Loucy (cell line): Measurements from ENCODE around the gene BPTF.

Source experiments
- EZH2phosphoT487 ChIP-seq: fragments of 200-600 bp; IDR thresholded peaks from 2 replicates; pipeline ENCODE4 v1.6.1; 2018; ENCODE audit warnings: antibody characterized with exemption, mild to moderate bottlenecking, moderate library complexity, borderline replicate concordance
- TF ChIP-seq, protein P1 (sequence below): fragments of 200-600 bp; sonication (generic); conservative IDR thresholded peaks from 2 replicates; pipeline ENCODE4 v1.5.1; 2014; ENCODE audit warnings: mild to moderate bottlenecking, antibody characterized with exemption, low read length

DNA sequence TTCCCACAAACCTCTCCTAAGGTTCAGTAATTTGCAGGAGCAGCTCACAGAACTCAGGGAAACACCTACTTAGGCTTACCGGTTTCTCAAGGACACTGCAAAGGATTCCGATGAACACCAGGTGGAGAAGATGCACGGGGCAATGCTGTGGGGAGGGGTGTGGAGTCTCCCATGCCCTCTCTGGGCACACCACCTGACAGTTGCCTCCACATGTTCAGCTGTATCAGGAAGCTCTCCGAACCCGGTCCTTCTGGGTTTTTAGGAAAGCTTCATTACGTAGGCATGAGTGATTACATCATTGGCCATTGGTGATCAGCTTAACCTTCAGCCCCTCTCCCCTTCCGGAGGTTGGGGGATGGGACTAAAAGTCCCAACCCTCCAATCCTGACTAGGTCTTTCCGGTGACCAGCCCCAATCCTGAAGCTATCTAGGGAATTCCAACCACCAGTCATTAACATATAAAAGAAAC is 149.3 kb downstream of the BPTF start:
- TF ChIP-seq, protein P1, sequence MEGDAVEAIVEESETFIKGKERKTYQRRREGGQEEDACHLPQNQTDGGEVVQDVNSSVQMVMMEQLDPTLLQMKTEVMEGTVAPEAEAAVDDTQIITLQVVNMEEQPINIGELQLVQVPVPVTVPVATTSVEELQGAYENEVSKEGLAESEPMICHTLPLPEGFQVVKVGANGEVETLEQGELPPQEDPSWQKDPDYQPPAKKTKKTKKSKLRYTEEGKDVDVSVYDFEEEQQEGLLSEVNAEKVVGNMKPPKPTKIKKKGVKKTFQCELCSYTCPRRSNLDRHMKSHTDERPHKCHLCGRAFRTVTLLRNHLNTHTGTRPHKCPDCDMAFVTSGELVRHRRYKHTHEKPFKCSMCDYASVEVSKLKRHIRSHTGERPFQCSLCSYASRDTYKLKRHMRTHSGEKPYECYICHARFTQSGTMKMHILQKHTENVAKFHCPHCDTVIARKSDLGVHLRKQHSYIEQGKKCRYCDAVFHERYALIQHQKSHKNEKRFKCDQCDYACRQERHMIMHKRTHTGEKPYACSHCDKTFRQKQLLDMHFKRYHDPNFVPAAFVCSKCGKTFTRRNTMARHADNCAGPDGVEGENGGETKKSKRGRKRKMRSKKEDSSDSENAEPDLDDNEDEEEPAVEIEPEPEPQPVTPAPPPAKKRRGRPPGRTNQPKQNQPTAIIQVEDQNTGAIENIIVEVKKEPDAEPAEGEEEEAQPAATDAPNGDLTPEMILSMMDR, result no peak
- no peak for TF ChIP-seq EZH2phosphoT487
